ENCODE measurements around the gene MYLIP. TPM values are rescaled to one million over a fixed set of nuclear protein-coding genes. Genes with fewer than 3 reads are reported as not detected.
A peak's percentile ranks its signal among the peaks of the same experiment; 100 is the strongest.

Gene MYLIP
- total RNA-seq, 1 donor from 2014 or later, result 39.5 TPM

DNA sequence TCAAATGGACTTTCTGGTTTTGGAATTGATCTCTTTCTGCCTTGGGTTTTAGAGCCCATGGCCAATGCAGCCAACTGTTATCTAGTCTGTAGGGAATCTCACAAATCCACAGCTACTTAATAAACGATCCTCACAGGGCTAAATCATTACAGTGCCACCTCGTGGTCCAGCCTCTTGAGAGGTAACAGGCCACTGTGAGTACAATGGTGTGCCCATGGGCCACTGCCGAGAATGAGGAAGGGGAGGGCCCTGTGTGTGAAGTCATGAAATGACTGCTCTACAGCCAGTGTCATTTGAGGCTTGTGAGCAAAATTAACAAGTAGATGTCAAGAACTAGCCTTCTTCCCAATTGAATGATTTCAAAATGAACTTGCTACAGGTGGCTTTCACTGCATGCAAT lies 55.2 kb downstream of the MYLIP start:
- no peaks in the 10 kb centered on the region for H3K27me3 ChIP-seq
- H3K27ac ChIP-seq, result no peak overlapping the region
- DNase-seq (no peak), ATAC-seq (peak; percentile 78)
- H3K4me1 ChIP-seq, result peaks cover 4% of the 10 kb centered on the region
- TF ChIP-seq, protein P1, sequence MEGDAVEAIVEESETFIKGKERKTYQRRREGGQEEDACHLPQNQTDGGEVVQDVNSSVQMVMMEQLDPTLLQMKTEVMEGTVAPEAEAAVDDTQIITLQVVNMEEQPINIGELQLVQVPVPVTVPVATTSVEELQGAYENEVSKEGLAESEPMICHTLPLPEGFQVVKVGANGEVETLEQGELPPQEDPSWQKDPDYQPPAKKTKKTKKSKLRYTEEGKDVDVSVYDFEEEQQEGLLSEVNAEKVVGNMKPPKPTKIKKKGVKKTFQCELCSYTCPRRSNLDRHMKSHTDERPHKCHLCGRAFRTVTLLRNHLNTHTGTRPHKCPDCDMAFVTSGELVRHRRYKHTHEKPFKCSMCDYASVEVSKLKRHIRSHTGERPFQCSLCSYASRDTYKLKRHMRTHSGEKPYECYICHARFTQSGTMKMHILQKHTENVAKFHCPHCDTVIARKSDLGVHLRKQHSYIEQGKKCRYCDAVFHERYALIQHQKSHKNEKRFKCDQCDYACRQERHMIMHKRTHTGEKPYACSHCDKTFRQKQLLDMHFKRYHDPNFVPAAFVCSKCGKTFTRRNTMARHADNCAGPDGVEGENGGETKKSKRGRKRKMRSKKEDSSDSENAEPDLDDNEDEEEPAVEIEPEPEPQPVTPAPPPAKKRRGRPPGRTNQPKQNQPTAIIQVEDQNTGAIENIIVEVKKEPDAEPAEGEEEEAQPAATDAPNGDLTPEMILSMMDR (IDR thresholded peaks at IDR 0.05), result peak; percentile 28
- H3K4me3 ChIP-seq, result no peak overlapping the region
- intact Hi-C loops (cut with DNase I), result loop anchor here (5.0 kb wide), 1 partner anchor 492 kb away; no protein-coding TSS in a partner anchor
- H3K36me3 ChIP-seq, result no peaks in the 10 kb centered on the region
- no peaks in the 10 kb centered on the region for H3K9me3 ChIP-seq

DNA sequence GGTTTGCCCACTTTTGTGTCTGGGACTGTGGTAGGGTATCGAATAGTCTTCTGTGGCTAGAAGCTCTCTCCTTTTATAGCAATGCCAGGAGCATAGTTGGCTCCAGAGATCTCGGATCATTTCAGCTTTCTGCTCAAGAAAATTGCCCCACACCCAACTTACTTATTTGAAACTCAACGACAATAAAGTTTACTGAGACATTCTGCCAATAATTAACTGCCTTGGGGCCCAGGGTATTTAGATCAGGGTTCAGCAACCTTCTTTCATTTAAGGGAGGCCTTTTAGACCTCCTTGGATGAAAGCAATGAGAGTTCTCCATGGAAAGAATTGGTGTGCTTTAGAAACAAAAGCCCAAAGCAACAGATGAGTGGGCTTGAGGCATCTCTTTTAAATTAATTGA lies 55.7 kb downstream of the MYLIP start:
- Histone ChIP-seq H3K4me3 (no peak overlapping the region), H3K36me3 (no peaks in the 10 kb centered on the region), H3K4me1 (peaks cover 4% of the 10 kb centered on the region), H3K9me3 (no peaks in the 10 kb centered on the region), H3K27me3 (no peaks in the 10 kb centered on the region), H3K27ac (no peak overlapping the region)
- no peak for DNase-seq
- intact Hi-C loops (cut with DNase I), result loop anchor here (5.0 kb wide), 1 partner anchor 492 kb away; no protein-coding TSS in a partner anchor
- TF ChIP-seq, protein P1 (IDR thresholded peaks at IDR 0.05), result no peak
- no peak for ATAC-seq

DNA sequence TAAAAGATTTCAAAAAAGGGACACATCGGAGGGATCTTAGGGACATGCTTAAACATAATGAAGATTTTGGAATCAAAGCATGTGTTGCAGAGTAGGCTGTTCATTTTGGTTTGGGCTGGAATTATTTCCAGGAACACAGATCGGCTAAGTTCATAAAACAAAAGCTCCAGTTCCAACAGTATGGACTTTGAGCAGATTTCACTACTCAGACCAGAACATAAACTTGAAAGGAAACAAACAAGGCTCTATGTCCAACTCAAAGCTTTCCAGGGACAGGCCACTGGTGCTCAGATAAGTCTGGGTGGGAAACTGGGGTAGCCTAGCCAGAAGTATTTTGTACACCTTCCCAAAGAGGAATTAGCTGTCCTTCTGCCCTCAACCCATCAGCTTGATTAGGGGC lies 58.3 kb downstream of the MYLIP start:
- TF ChIP-seq, protein P1 (IDR thresholded peaks at IDR 0.05), result no peak

DNA sequence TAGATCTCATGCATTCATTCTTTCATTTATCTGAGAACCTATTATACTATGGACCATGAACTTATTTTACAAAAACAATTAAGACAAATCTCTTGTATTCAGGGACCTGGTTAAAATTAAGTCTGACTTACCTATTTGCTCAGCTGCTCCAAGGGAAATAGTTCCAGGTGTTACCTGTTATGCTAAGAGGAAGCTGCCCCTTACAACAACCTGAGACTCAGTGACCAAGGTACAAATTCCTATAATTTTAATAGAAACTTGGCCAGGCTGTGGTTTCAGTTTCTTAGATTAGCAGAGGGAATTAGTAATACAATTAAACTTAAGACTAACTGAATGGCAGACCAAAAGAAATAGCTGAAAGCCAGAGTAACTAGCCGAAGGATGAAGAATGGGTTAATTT lies 61.3 kb downstream of the MYLIP start:
- peaks cover 6% of the 10 kb centered on the region for H3K4me1 ChIP-seq
- no peak for DNase-seq
- TF ChIP-seq, protein P1 (IDR thresholded peaks at IDR 0.05), result no peak
- H3K27me3 ChIP-seq, result no peaks in the 10 kb centered on the region
- H3K27ac ChIP-seq, result no peak overlapping the region
- H3K4me3 ChIP-seq, result no peak overlapping the region
- ATAC-seq, result no peak
- H3K9me3 ChIP-seq, result no peaks in the 10 kb centered on the region
- H3K36me3 ChIP-seq, result no peaks in the 10 kb centered on the region
- intact Hi-C loops (cut with DNase I), result no loop called here

More for the DNA sequence above, 58.3 kb downstream of the MYLIP start:
- intact Hi-C loops (cut with DNase I), result no loop called here
- H3K4me3 ChIP-seq, result no peak overlapping the region
- no peak for DNase-seq
- H3K9me3 ChIP-seq, result no peaks in the 10 kb centered on the region
- H3K4me1 ChIP-seq, result peaks cover 10% of the 10 kb centered on the region
- no peaks in the 10 kb centered on the region for H3K27me3 ChIP-seq
- no peak for ATAC-seq
- no peak overlapping the region for H3K27ac ChIP-seq
- no peaks in the 10 kb centered on the region for H3K36me3 ChIP-seq

DNA sequence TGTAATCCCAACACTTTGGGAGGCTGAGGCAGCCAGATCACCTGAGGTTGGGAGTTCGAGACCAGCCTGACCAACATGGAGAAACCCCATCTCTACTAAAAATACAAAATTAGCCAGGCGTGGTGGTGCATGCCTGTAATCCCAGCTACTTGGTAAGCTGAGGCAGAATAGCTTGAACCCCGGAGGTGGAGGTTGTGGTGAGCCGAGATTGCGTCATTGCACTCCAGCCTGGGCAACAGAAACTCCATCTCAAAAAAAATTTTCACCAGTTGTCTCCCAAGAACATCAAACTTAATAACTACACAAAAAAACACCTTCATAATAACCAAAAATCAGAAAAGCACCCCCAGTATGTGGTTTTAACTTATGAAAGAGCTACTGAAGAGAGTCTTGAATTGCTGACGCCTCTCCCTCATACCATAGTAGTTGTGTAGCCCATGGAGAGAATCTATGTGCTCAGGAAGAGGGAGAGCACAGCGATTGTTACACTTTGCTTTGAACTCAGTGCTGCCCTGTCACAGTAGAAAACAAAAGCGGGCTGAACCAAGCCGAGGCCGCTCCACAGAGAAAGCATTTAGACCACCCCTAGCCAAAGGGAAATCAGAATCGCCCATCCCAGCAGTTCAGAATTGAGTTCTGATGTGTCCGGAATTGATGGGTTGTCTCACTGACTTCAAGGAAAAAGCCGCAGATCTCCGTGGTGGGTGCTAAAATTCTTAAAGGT lies 67.5 kb downstream of the MYLIP start:
- Histone ChIP-seq H3K9me3 (no peaks in the 10 kb centered on the region), H3K27ac (no peak overlapping the region), H3K27me3 (no peaks in the 10 kb centered on the region), H3K4me1 (no peaks in the 10 kb centered on the region), H3K36me3 (no peaks in the 10 kb centered on the region), H3K4me3 (no peak overlapping the region)
- DNase-seq, result no peak
- intact Hi-C loops (cut with DNase I), result no loop called here
- ATAC-seq, result no peak
- TF ChIP-seq, protein P1 (IDR thresholded peaks at IDR 0.05), result no peak

Data from upper lobe of right lung (tissue), 1 donor.